IMR-90 (cell line): ENCODE data around the gene C3orf70. TPM values are rescaled to one million over a fixed set of nuclear protein-coding genes. Genes with fewer than 3 reads are reported as not detected.

Experiments
- ATAC-seq: fragments of 200-7000 bp; cut with Tn5 transposase; 2 replicates; pipeline ENCODE4 v1.9.1; 2020; ENCODE audit warnings: low read depth, mild to moderate bottlenecking, moderate library complexity
- BruUV-seq: library from RNA; stranded (reverse); fragments of 400-500 nt; replicated peaks from 2 replicates; lab custom pipeline; 2021; lab: Mats Ljungman, UMichigan
- CTCF ChIA-PET: fragments of 300-600 bp; formaldehyde crosslinking; extraction: SDS; loops from one replicate; lab custom pipeline; 2021; ENCODE audit warnings: antibody characterized with exemption; lab: Yijun Ruan, JAX
- POLR2A ChIA-PET: fragments of 300-600 bp; sonication (Branson Sonifier 250); formaldehyde crosslinking; loops from one replicate; lab custom pipeline; 2022; ENCODE audit warnings: antibody characterized with exemption; ENCODE audit not compliant: unreplicated experiment; lab: Charles Lee
- DNase-seq: peaks from one replicate; pipeline ENCODE4 v3.0.0; 2013
- H2AFZ ChIP-seq: replicated peaks from 2 replicates; pipeline ENCODE3; 2013; ENCODE audit warnings: low read length, mild to moderate bottlenecking; ENCODE audit not compliant: poor library complexity
- H2AK5ac ChIP-seq: 2 replicates; pipeline ENCODE4 v1.6.1; 2013; ENCODE audit warnings: low read depth, low read length, inconsistent platforms
- H2AK9ac ChIP-seq: replicated peaks from 2 replicates; pipeline ENCODE3; 2013; ENCODE audit warnings: mild to moderate bottlenecking, low read depth, low read length, moderate library complexity; ENCODE audit not compliant: poor library complexity
- H2BK120ac ChIP-seq: 2 replicates; pipeline ENCODE4 v1.6.1; 2013; ENCODE audit warnings: low read depth, low read length, inconsistent platforms
- H2BK15ac ChIP-seq: 3 replicates; pipeline ENCODE4 v1.6.1; 2013; ENCODE audit warnings: low read depth, low read length, inconsistent platforms
- H2BK20ac ChIP-seq: 2 replicates; pipeline ENCODE4 v1.6.1; 2013; ENCODE audit warnings: low read depth, mild to moderate bottlenecking, inconsistent platforms, low read length, moderate library complexity
- H2BK5ac ChIP-seq: 2 replicates; pipeline ENCODE4 v1.6.1; 2013; ENCODE audit warnings: mild to moderate bottlenecking, low read depth, low read length, inconsistent platforms; ENCODE audit not compliant: poor library complexity, severe bottlenecking
- H3K14ac ChIP-seq: replicated peaks from 2 replicates; pipeline ENCODE4 v1.6.1; 2013; ENCODE audit warnings: low read depth, low read length, inconsistent platforms
- H3K18ac ChIP-seq: 2 replicates; pipeline ENCODE4 v1.6.1; 2013; ENCODE audit warnings: low read depth, low read length, control low read depth
- H3K23ac ChIP-seq: 2 replicates; pipeline ENCODE4 v1.6.1; 2013; ENCODE audit warnings: low read depth, low read length, inconsistent platforms
- H3K27ac ChIP-seq: 2 replicates; pipeline ENCODE4 v1.5.1; 2013; ENCODE audit warnings: mild to moderate bottlenecking, control low read depth, low read length; ENCODE audit not compliant: insufficient read depth
- H3K27me3 ChIP-seq: 2 replicates; pipeline ENCODE4 v1.6.1; 2013; ENCODE audit warnings: low read length; ENCODE audit not compliant: control insufficient read depth, insufficient read depth
- H3K36me3 ChIP-seq: 2 replicates; pipeline ENCODE4 v1.6.1; 2013; ENCODE audit warnings: low read length, mixed read lengths; ENCODE audit not compliant: control insufficient read depth, insufficient read depth
- H3K4ac ChIP-seq: 2 replicates; pipeline ENCODE4 v1.6.1; 2013; ENCODE audit warnings: low read depth, low read length, inconsistent platforms
- H3K4me1 ChIP-seq: 2 replicates; pipeline ENCODE4 v1.6.1; 2013; ENCODE audit warnings: low read length, mixed read lengths; ENCODE audit not compliant: control insufficient read depth, insufficient read depth
- H3K4me2 ChIP-seq: 2 replicates; pipeline ENCODE4 v1.6.1; 2013; ENCODE audit warnings: low read depth, mild to moderate bottlenecking, control low read depth, low read length, moderate library complexity
- H3K4me3 ChIP-seq: 2 replicates; pipeline ENCODE4 v1.5.1; 2013; ENCODE audit warnings: low read depth, mild to moderate bottlenecking, control low read depth, low read length, moderate library complexity; ENCODE audit not compliant: insufficient read depth
- H3K56ac ChIP-seq: 2 replicates; pipeline ENCODE4 v1.6.1; 2013; ENCODE audit warnings: low read length, inconsistent platforms; ENCODE audit not compliant: insufficient read depth; ENCODE audit errors: extremely low read depth
- H3K79me1 ChIP-seq, 2 experiments: 2 replicates each; pipeline ENCODE4 v1.6.1; 2013; ENCODE audit warnings: low read length in 2 of 2, inconsistent platforms in 1 of 2, low read depth in 1 of 2
- H3K9ac ChIP-seq: 2 replicates; pipeline ENCODE4 v1.6.1; 2013; ENCODE audit warnings: low read depth, low read length, control low read depth
- H3K9me1 ChIP-seq: 2 replicates; pipeline ENCODE4 v1.6.1; 2013; ENCODE audit warnings: low read length, inconsistent platforms; ENCODE audit not compliant: insufficient read depth
- H3K9me3 ChIP-seq: 2 replicates; pipeline ENCODE4 v1.6.1; 2013; ENCODE audit warnings: low read length; ENCODE audit not compliant: control insufficient read depth, insufficient read depth
- H4K20me1 ChIP-seq: 2 replicates; pipeline ENCODE4 v1.6.1; 2013; ENCODE audit warnings: low read length, inconsistent platforms; ENCODE audit not compliant: insufficient read depth
- H4K5ac ChIP-seq: 2 replicates; pipeline ENCODE4 v1.6.1; 2013; ENCODE audit warnings: mild to moderate bottlenecking, low read depth, low read length, control low read depth
- H4K8ac ChIP-seq, 2 experiments: 2 replicates each; pipeline ENCODE4 v1.6.1; 2013; ENCODE audit warnings: low read depth in 2 of 2, low read length in 2 of 2, control low read depth in 1 of 2, inconsistent platforms in 1 of 2
- H4K91ac ChIP-seq: 2 replicates; pipeline ENCODE4 v1.6.1; 2013; ENCODE audit warnings: low read depth, low read length, inconsistent platforms; ENCODE audit not compliant: insufficient read depth
- BHLHE40 ChIP-seq: fragments of 150-350 bp; IDR thresholded peaks from 2 replicates; pipeline ENCODE4 v1.6.1; 2016; ENCODE audit warnings: mild to moderate bottlenecking, low read depth, low read length
- POLR2A ChIP-seq: IDR thresholded peaks from 2 replicates; pipeline ENCODE4 v1.6.1; 2012; ENCODE audit warnings: mild to moderate bottlenecking, low read depth, low read length
- SMC3 ChIP-seq: fragments of 150-350 bp; IDR thresholded peaks from 2 replicates; pipeline ENCODE4 v1.6.1; 2016; ENCODE audit warnings: low read depth, mild to moderate bottlenecking, antibody characterized with exemption, low read length, moderate library complexity
- WGBS, 2 experiments: methylation state at CpG; one replicate each; pipeline versions ENCODE4 v1.1.5 to v1.1.7; 2013; ENCODE audit warnings: missing lambda C conversion rate in 2 of 2; ENCODE audit not compliant: insufficient read length in 1 of 2; ENCODE audit errors: extremely low coverage in 2 of 2; 5-methylcytosine and 5-hydroxymethylcytosine counted together
- dilution Hi-C: fragments of 300-500 bp; cut with HindIII; formaldehyde crosslinking; loops from one replicate; pipeline ENCODE4 v1.14.3; 2018; ENCODE audit warnings: low sequenced_read_pairs; ENCODE audit not compliant: unreplicated experiment
- in situ Hi-C: fragments of 300-500 bp; cut with MboI; formaldehyde crosslinking; loops from 3 replicates; pipeline ENCODE4 v1.14.3; 2019; ENCODE audit warnings: low sequenced_read_pairs, inconsistent platforms, mixed read lengths
- intact Hi-C: fragments of 100-400 bp; cut with micrococcal nuclease; formaldehyde crosslinking; loops from 2 replicates; pipeline ENCODE4 v1.10.0; 2022
- polyA plus RNA-seq, 3 experiments: library from polyadenylated mRNA; depleted of rRNA; stranded (reverse); fragments of >200 nt; gene quantifications; 2 replicates each; pipeline ENCODE4 v1.2.3, GENCODE V29; 2012; ENCODE audit warnings: low replicate concordance in 1 of 3
- total RNA-seq: library from RNA; depleted of rRNA; stranded (reverse); fragments of >200 nt; gene quantifications from 2 replicates; pipeline ENCODE4 v1.2.3, GENCODE V29; 2012
- TF ChIP-seq, protein P1 (sequence below): fragments of 150-350 bp; IDR thresholded peaks from 2 replicates; pipeline ENCODE4 v1.6.1; 2016; ENCODE audit warnings: low read depth, mild to moderate bottlenecking, low read length, moderate library complexity, borderline replicate concordance

Gene C3orf70
- total and polyA plus RNA-seq, 2 of the 4 experiments (the other 2 are of a cell fraction) = 0.96 to 1.8 TPM

DNA sequence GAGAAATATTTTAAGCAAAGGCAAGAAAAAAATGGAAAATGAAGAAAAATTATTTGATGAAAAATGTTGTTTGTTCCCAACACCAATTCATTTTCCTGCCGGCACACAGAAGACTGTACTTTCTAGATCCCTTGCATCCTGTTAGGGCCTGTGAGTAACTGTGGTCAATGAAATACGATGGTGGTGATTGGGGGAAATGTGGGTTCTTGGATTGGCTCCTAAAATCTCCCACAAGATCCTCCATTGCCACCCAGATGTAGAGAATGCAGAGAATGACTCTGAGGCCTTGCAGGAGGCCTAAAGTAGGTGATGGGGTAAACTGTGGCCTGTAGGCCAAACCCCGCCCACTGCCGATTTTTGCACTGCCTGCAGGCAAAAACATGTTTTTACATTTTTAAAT, 46.3 kb upstream of the C3orf70 start:
- WGBS, 2 experiments = no CpG with 5 or more reads among the region's 4 CpGs
- H3K36me3 ChIP-seq = no peaks in the 10 kb centered on the region
- no peak overlapping the region for H2AFZ ChIP-seq
- H3K23ac ChIP-seq = no peak overlapping the region
- H3K56ac ChIP-seq = no peak overlapping the region
- no peak overlapping the region for H4K5ac ChIP-seq
- H2BK5ac ChIP-seq = no peak overlapping the region
- in situ Hi-C loops (loop anchor here (25.0 kb wide), 1 partner anchor 312 kb away; no protein-coding TSS in a partner anchor), intact Hi-C loops (no loop called here), dilution Hi-C loops (no loop called here)
- H3K14ac ChIP-seq = no peak overlapping the region
- no peaks in the 10 kb centered on the region for H4K20me1 ChIP-seq
- H3K9me3 ChIP-seq = no peaks in the 10 kb centered on the region
- ATAC-seq = no peak
- H2BK120ac ChIP-seq = no peak overlapping the region
- ChIA-PET CTCF (no interaction called here), POLR2A (no interaction called here)
- H3K18ac ChIP-seq = no peak overlapping the region
- no peak overlapping the region for H2BK20ac ChIP-seq
- no peak overlapping the region for H2AK9ac ChIP-seq
- peaks cover 4% of the 10 kb centered on the region for H3K9me1 ChIP-seq
- DNase-seq = no peak
- H3K27ac ChIP-seq = no peak overlapping the region
- H3K4me2 ChIP-seq = no peak overlapping the region
- BruUV-seq = no TSS peak
- H3K27me3 ChIP-seq = no peaks in the 10 kb centered on the region
- H3K4ac ChIP-seq = no peak overlapping the region
- no peak overlapping the region for H3K4me3 ChIP-seq
- H2AK5ac ChIP-seq = no peak overlapping the region
- TF ChIP-seq SMC3 (no peak), BHLHE40 (no peak), POLR2A (no peak)
- TF ChIP-seq, protein P1, sequence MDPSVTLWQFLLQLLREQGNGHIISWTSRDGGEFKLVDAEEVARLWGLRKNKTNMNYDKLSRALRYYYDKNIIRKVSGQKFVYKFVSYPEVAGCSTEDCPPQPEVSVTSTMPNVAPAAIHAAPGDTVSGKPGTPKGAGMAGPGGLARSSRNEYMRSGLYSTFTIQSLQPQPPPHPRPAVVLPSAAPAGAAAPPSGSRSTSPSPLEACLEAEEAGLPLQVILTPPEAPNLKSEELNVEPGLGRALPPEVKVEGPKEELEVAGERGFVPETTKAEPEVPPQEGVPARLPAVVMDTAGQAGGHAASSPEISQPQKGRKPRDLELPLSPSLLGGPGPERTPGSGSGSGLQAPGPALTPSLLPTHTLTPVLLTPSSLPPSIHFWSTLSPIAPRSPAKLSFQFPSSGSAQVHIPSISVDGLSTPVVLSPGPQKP = no peak
- H3K4me1 ChIP-seq = no peaks in the 10 kb centered on the region
- no peak overlapping the region for H3K9ac ChIP-seq
- H2BK15ac ChIP-seq = no peak overlapping the region
- no peaks in the 10 kb centered on the region for H3K79me1 ChIP-seq
- H4K8ac ChIP-seq = no peak overlapping the region
- H4K91ac ChIP-seq = no peak overlapping the region
